GM23338 (cell line): ENCODE data around the gene RGS6. TPM values are rescaled to one million over a fixed set of nuclear protein-coding genes. Genes with fewer than 3 reads are reported as not detected.

Experiments used
- ATAC-seq: fragments of 200-7000 bp; cut with Tn5 transposase; 3 replicates; pipeline ENCODE4 v1.9.1; 2020
- DNase-seq: peaks from one replicate; pipeline ENCODE4 v3.0.0-alpha.2; 2015; ENCODE audit warnings: low spot score
- H2AFZ ChIP-seq: fragments of 200-600 bp; sonication (generic); 2 replicates; pipeline ENCODE4 v1.8.0; 2016; ENCODE audit warnings: antibody characterized with exemption, mild to moderate bottlenecking, moderate library complexity
- H3F3A ChIP-seq: fragments of 200-600 bp; sonication (generic); replicated peaks from 2 replicates; pipeline ENCODE4 v1.8.0; 2017; ENCODE audit warnings: antibody characterized with exemption, mixed run types, low read depth
- H3K27ac ChIP-seq: fragments of 200-600 bp; sonication (generic); 2 replicates; pipeline ENCODE4 v1.6.1; 2016; ENCODE audit warnings: low read depth
- H3K27me3 ChIP-seq: fragments of 200-600 bp; sonication (generic); 2 replicates; pipeline ENCODE4 v1.8.0; 2016; ENCODE audit warnings: mild to moderate bottlenecking, mixed run types, moderate library complexity; ENCODE audit not compliant: insufficient read depth
- H3K36me3 ChIP-seq: fragments of 200-600 bp; sonication (generic); 2 replicates; pipeline ENCODE4 v1.8.0; 2016; ENCODE audit warnings: mild to moderate bottlenecking; ENCODE audit not compliant: insufficient read depth
- H3K4me1 ChIP-seq: fragments of 200-600 bp; sonication (generic); 2 replicates; pipeline ENCODE4 v1.8.0; 2016; ENCODE audit warnings: mild to moderate bottlenecking, moderate library complexity; ENCODE audit not compliant: insufficient read depth
- H3K4me2 ChIP-seq: fragments of 200-600 bp; sonication (generic); 2 replicates; pipeline ENCODE4 v1.7.1; 2017; ENCODE audit warnings: mixed run types
- H3K4me3 ChIP-seq: fragments of 200-600 bp; sonication (generic); 2 replicates; pipeline ENCODE4 v1.6.1; 2016; ENCODE audit warnings: mixed run types
- H3K79me2 ChIP-seq: fragments of 200-600 bp; sonication (generic); replicated peaks from 2 replicates; pipeline ENCODE4 v1.8.0; 2017; ENCODE audit warnings: mild to moderate bottlenecking; ENCODE audit not compliant: insufficient read depth
- H3K9me2 ChIP-seq: fragments of 200-600 bp; sonication (generic); 2 replicates; pipeline ENCODE4 v1.8.0; 2017; ENCODE audit not compliant: insufficient read depth
- H4K20me1 ChIP-seq: fragments of 200-600 bp; sonication (generic); replicated peaks from 2 replicates; pipeline ENCODE4 v1.8.0; 2017; ENCODE audit warnings: mild to moderate bottlenecking; ENCODE audit not compliant: insufficient read depth
- H3K27ac Mint-ChIP-seq: 2 replicates; pipeline ENCODE4 v1.8.0; 2020; ENCODE audit warnings: inconsistent platforms, mild to moderate bottlenecking, moderate library complexity, mixed read lengths
- H3K27me3 Mint-ChIP-seq: 3 replicates; pipeline ENCODE4 v1.8.0; 2022; ENCODE audit warnings: low read depth, mild to moderate bottlenecking, moderate library complexity, mixed read lengths, inconsistent platforms; ENCODE audit not compliant: insufficient read depth, poor library complexity
- H3K36me3 Mint-ChIP-seq: 3 replicates; pipeline ENCODE4 v1.8.0; 2021; ENCODE audit warnings: low read depth, mild to moderate bottlenecking, inconsistent platforms, moderate library complexity, mixed read lengths
- H3K4me1 Mint-ChIP-seq: 3 replicates; pipeline ENCODE4 v1.8.0; 2020; ENCODE audit warnings: mild to moderate bottlenecking, inconsistent platforms, mixed read lengths
- H3K4me3 Mint-ChIP-seq: 3 replicates; pipeline ENCODE4 v1.8.0; 2021; ENCODE audit warnings: moderate library complexity, mild to moderate bottlenecking, inconsistent platforms, mixed read lengths
- H3K9me3 Mint-ChIP-seq: 3 replicates; pipeline ENCODE4 v1.8.0; 2020; ENCODE audit warnings: moderate library complexity, mild to moderate bottlenecking, inconsistent platforms, mixed read lengths
- CREB1 ChIP-seq: fragments of 250-450 bp; sonication (Bioruptor Pico); IDR thresholded peaks from 2 replicates; pipeline ENCODE4 v1.5.0; 2020; ENCODE audit warnings: low read depth, mild to moderate bottlenecking, moderate library complexity
- CTCF ChIP-seq, 2 experiments: fragments of 200-600 bp in 1 of 2; sonication (generic) in 1 of 2; conservative IDR thresholded peaks; 2 replicates each; pipeline versions ENCODE4 v1.5.1 to v1.6.1; 2016 to 2017; ENCODE audit warnings: antibody characterized with exemption in 2 of 2, low read depth in 2 of 2, mild to moderate bottlenecking in 2 of 2, moderate library complexity in 1 of 2
- ETS1 ChIP-seq: IDR thresholded peaks from 2 replicates; pipeline ENCODE4 v1.6.1; 2016; ENCODE audit warnings: antibody characterized with exemption
- EZH2 ChIP-seq: fragments of 200-600 bp; sonication (generic); IDR thresholded peaks from one replicate; pipeline ENCODE4 v1.8.0; 2017; ENCODE audit warnings: antibody characterized with exemption, mild to moderate bottlenecking, low read depth; ENCODE audit not compliant: unreplicated experiment
- EZH2phosphoT487 ChIP-seq: fragments of 200-600 bp; sonication (generic); IDR thresholded peaks from one replicate; pipeline ENCODE4 v1.8.1; 2018; ENCODE audit warnings: antibody characterized with exemption; ENCODE audit not compliant: unreplicated experiment
- JUNB ChIP-seq: IDR thresholded peaks from one replicate; pipeline ENCODE4 v1.6.1; 2016; ENCODE audit warnings: antibody characterized with exemption; ENCODE audit not compliant: unreplicated experiment
- NANOG ChIP-seq: IDR thresholded peaks from 2 replicates; pipeline ENCODE4 v1.6.1; 2016; ENCODE audit warnings: antibody characterized with exemption, borderline replicate concordance
- POLR2AphosphoS5 ChIP-seq: IDR thresholded peaks from 2 replicates; pipeline ENCODE4 v1.6.1; 2016; ENCODE audit warnings: antibody characterized with exemption, low read depth
- REST ChIP-seq: IDR thresholded peaks from one replicate; pipeline ENCODE4 v1.6.1; 2018; ENCODE audit warnings: antibody characterized with exemption; ENCODE audit not compliant: unreplicated experiment
- STAT1 ChIP-seq: IDR thresholded peaks from one replicate; pipeline ENCODE4 v1.6.1; 2016; ENCODE audit warnings: antibody characterized with exemption; ENCODE audit not compliant: unreplicated experiment
- ZNF114 ChIP-seq: fragments of 250-450 bp; sonication (Bioruptor Pico); IDR thresholded peaks from 2 replicates; pipeline ENCODE4 v1.5.0; 2020; ENCODE audit warnings: mild to moderate bottlenecking, moderate library complexity
- ZNF331 ChIP-seq: fragments of 250-450 bp; sonication (Bioruptor Pico); IDR thresholded peaks from 2 replicates; pipeline ENCODE4 v1.5.0; 2020; ENCODE audit warnings: low read depth, mild to moderate bottlenecking, moderate library complexity
- polyA plus RNA-seq: library from polyadenylated mRNA; unstranded; fragments of >200 nt; fragmentation: Nextera tagmentation; extraction: Ambion mirVana; gene quantifications from 2 replicates; pipeline ENCODE4 v1.2.1, GENCODE V29; 2016
- total RNA-seq: library from RNA; depleted of rRNA; stranded (reverse); fragments of >200 nt; shearing (Covaris generic); gene quantifications from 2 replicates; pipeline ENCODE4 v1.2.3, GENCODE V29; 2014

The RGS6 gene
- total and polyA plus RNA-seq, 2 experiments from 2014 or later = 0.66 to 0.83 TPM

GRCh38 chr14:72332046-72332445 lies 399.8 kb downstream of the RGS6 start:
- Histone ChIP-seq H3K4me1 (no peaks in the 10 kb centered on the region), H3K79me2 (no peaks in the 10 kb centered on the region), H3K27ac (no peak overlapping the region), H4K20me1 (no peaks in the 10 kb centered on the region), H3K4me3 (no peak overlapping the region), H2AFZ (no peak overlapping the region), H3F3A (no peaks in the 10 kb centered on the region), H3K36me3 (no peaks in the 10 kb centered on the region), H3K9me2 (peaks cover 16% of the 10 kb centered on the region), H3K4me2 (no peak overlapping the region), H3K27me3 (no peaks in the 10 kb centered on the region)
- Mint-ChIP-seq H3K4me3 (no peak overlapping the region), H3K9me3 (no peaks in the 10 kb centered on the region; the same call in 2 of the 3 replicates), H3K27me3 (peaks cover 6% of the 10 kb centered on the region), H3K4me1 (peaks cover 28% of the 10 kb centered on the region), H3K27ac (no peak overlapping the region), H3K36me3 (0 out of 3 replicates have a peak, but pooled peaks cover 3% of the 10 kb centered on the region)
- no peak for TF ChIP-seq NANOG
- no peak for TF ChIP-seq POLR2AphosphoS5
- TF ChIP-seq STAT1 = no peak
- no peak for TF ChIP-seq CREB1 (CRISPR knock-in tag)
- TF ChIP-seq CTCF (conservative IDR thresholded peaks at IDR 0.05; ENCODE audit: low read depth in 2 of 2) = no peak
- no peak for TF ChIP-seq ZNF331
- TF ChIP-seq ZNF114 = no peak
- TF ChIP-seq ETS1 = no peak
- no peak for ATAC-seq
- DNase-seq = no peak

- Histone ChIP-seq H3K4me3 (no peak overlapping the region), H3K36me3 (no peaks in the 10 kb centered on the region), H4K20me1 (no peaks in the 10 kb centered on the region), H3K4me2 (no peak overlapping the region), H3K4me1 (no peaks in the 10 kb centered on the region), H3K27me3 (no peaks in the 10 kb centered on the region), H3K9me2 (peaks cover 16% of the 10 kb centered on the region), H3K79me2 (no peaks in the 10 kb centered on the region), H3K27ac (no peak overlapping the region), H2AFZ (no peak overlapping the region), H3F3A (no peaks in the 10 kb centered on the region)
- Mint-ChIP-seq H3K9me3 (peaks cover under 1% of the 10 kb centered on the region; the same call in 1 of the 3 replicates), H3K4me3 (no peak overlapping the region), H3K27ac (no peak overlapping the region), H3K4me1 (peaks cover 28% of the 10 kb centered on the region), H3K36me3 (0 out of 3 replicates have a peak, but pooled peaks cover 3% of the 10 kb centered on the region), H3K27me3 (peaks cover 6% of the 10 kb centered on the region)
- peak; percentile 49 for ATAC-seq
- DNase-seq = no peak
- TF ChIP-seq EZH2 = no peak
- no peak for TF ChIP-seq STAT1
- no peak for TF ChIP-seq POLR2AphosphoS5
- TF ChIP-seq ZNF114 = no peak
- TF ChIP-seq CREB1 (CRISPR knock-in tag) = no peak
- no peak for TF ChIP-seq ZNF331
- no peak for TF ChIP-seq REST
- TF ChIP-seq JUNB = no peak
- TF ChIP-seq ETS1 = no peak
- no peak for TF ChIP-seq CTCF (conservative IDR thresholded peaks at IDR 0.05; ENCODE audit: low read depth in 2 of 2)
- no peak for TF ChIP-seq EZH2phosphoT487
These were observed 400.6 kb downstream of the RGS6 start for GRCh38 chr14:72332871-72333270.
